Ishikawa (cell line): Measurements from ENCODE around the gene FKBP15.

Source experiments
- CEBPB ChIP-seq: IDR thresholded peaks from 2 replicates; pipeline ENCODE4 v1.6.1; 2012
- CREB1 ChIP-seq: IDR thresholded peaks from 2 replicates; pipeline ENCODE4 v1.6.1; 2012; ENCODE audit warnings: low read depth
- EGR1 ChIP-seq: IDR thresholded peaks from 2 replicates; pipeline ENCODE4 v1.6.1; 2012
- EP300 ChIP-seq: IDR thresholded peaks from 2 replicates; pipeline ENCODE4 v1.6.1; 2012; ENCODE audit warnings: borderline replicate concordance
- FOXM1 ChIP-seq: IDR thresholded peaks from 2 replicates; pipeline ENCODE4 v1.6.1; 2012; ENCODE audit warnings: low read depth, borderline replicate concordance
- MAX ChIP-seq: IDR thresholded peaks from 2 replicates; pipeline ENCODE4 v1.6.1; 2012
- NFIC ChIP-seq: IDR thresholded peaks from 2 replicates; pipeline ENCODE4 v1.6.1; 2012
- RAD21 ChIP-seq: IDR thresholded peaks from 2 replicates; pipeline ENCODE4 v1.6.1; 2012; ENCODE audit warnings: low read depth
- REST ChIP-seq: IDR thresholded peaks from 2 replicates; pipeline ENCODE4 v1.6.1; 2012; ENCODE audit warnings: low read depth, mild to moderate bottlenecking
- TAF1 ChIP-seq: IDR thresholded peaks from 2 replicates; pipeline ENCODE4 v1.6.1; 2012; ENCODE audit warnings: low read depth, mild to moderate bottlenecking
- TCF12 ChIP-seq: IDR thresholded peaks from 2 replicates; pipeline ENCODE4 v1.6.1; 2012; ENCODE audit warnings: low read depth
- TEAD4 ChIP-seq: IDR thresholded peaks from 2 replicates; pipeline ENCODE4 v1.6.1; 2012
- USF1 ChIP-seq: IDR thresholded peaks from 2 replicates; pipeline ENCODE4 v1.6.1; 2012
- YY1 ChIP-seq: IDR thresholded peaks from 2 replicates; pipeline ENCODE4 v1.6.1; 2012; ENCODE audit warnings: low read depth
- ZBTB7A ChIP-seq: IDR thresholded peaks from 2 replicates; pipeline ENCODE4 v1.6.1; 2012; ENCODE audit warnings: low read depth

The FKBP15 gene

GRCh38 chr9:113187929-113188595, 33.0 kb downstream of the FKBP15 start:
- TF ChIP-seq TEAD4 (no peak), EGR1 (no peak), TCF12 (no peak), YY1 (no peak), NFIC (no peak), FOXM1 (no peak), CEBPB (no peak), ZBTB7A (no peak), RAD21 (no peak), CREB1 (no peak), TAF1 (no peak), MAX (no peak)

DNA sequence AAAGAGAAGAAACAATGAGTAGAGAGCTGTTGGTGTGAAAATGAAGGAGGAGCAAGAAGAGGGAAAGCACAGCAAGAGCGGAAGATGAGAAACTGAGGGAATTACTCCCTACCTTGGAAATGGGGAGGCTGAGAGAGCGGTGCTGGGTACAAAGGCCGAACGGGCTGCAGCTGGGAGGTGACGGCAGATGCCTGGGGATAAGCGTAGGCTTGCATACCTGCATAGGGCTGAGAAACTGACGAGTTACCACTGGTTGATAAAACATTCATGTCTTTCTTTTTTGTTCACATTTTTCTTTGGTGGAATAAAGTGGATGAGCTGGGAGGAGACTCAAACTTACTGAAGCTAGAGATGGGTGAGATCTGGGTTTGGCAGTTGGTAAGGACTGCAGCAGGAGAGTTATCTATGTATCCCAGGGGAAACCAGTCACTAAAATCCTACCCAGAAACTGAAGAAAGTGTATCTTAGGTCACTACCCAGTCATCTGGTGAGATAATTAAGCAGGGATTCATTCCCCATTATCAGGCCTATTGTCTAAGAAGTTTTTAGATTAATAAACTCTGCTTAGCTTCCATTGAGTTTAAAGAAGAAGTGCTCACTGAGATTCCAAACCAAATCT, 34.8 kb downstream of the FKBP15 start:
- no peak for TF ChIP-seq TAF1
- TF ChIP-seq ZBTB7A, result no peak
- no peak for TF ChIP-seq NFIC

DNA sequence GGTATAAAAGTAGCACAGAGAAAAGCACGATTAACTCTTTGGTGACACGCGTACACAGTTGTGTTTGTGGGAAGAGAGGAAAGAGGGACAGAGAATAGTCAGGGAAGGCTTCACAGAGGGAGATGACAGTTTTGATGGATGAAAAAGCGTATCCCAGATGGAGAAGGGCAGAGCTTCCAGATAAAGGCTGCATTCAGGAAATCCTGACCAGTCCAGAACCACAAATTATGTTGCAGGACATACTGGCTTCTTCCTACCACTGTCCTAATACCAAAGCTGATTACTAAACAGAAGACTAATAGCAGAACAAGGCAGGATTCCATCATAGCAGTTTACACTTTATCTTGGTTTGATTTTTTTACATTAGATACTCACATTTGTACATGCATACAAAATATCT, 35.8 kb downstream of the FKBP15 start:
- TF ChIP-seq TEAD4 (no peak), YY1 (no peak), FOXM1 (no peak), CEBPB (no peak), ZBTB7A (no peak), EP300 (no peak), NFIC (no peak), TAF1 (no peak), MAX (no peak), REST (no peak), CREB1 (no peak), TCF12 (no peak)

DNA sequence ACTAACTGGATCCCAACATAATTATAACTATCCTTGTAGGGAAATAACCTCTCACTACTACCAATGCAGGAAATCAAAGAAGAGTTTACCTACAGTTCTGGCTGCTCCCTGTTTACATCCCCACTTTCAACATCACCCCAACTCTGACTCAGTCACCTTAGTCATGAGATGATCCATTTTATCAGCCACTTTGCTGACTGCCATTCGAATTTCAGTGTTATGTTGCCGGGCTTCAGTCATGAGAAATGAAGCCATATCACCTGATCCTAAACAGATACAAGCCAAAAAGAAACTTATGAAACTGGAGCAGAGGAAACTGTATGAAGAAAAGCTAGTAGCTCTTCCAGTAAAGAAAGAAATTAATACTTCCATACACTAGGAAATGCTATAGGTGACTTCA, 36.5 kb downstream of the FKBP15 start:
- TF ChIP-seq MAX (no peak), RAD21 (no peak), USF1 (no peak), EP300 (no peak), REST (no peak), EGR1 (no peak), ZBTB7A (no peak), TCF12 (no peak)

DNA sequence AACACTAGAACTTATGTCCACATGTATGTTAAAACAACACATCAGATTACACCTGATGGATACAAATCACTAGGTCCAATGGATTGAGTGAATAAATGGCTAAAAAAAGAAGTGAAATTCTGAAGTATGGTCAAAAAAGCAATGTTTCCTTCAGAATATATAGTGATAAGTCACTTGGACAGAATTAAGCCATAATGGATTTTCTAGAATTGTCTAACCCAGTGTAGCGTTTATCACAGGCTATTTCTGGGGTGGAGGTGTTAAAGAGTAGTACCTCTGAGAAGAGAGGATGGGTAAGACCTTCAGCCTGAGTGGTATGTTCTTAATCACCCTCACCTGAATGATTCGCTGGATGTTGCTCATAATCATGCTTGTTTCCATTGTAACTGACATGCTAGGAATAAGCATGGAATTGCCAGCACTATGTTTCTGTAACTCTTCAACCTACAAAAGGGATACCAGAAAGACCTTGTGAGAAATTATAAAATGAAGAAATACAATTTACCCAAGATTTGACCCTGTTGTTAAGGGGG, 37.1 kb downstream of the FKBP15 start:
- TF ChIP-seq EGR1, result no peak
- no peak for TF ChIP-seq RAD21
- no peak for TF ChIP-seq FOXM1
- TF ChIP-seq CEBPB, result no peak
- TF ChIP-seq REST, result no peak
- TF ChIP-seq NFIC, result no peak
- no peak for TF ChIP-seq MAX
- no peak for TF ChIP-seq TCF12
- no peak for TF ChIP-seq ZBTB7A
- no peak for TF ChIP-seq TEAD4
- TF ChIP-seq TAF1, result no peak
- TF ChIP-seq EP300, result no peak
